ENCODE results near the gene MRC1.

DNA sequence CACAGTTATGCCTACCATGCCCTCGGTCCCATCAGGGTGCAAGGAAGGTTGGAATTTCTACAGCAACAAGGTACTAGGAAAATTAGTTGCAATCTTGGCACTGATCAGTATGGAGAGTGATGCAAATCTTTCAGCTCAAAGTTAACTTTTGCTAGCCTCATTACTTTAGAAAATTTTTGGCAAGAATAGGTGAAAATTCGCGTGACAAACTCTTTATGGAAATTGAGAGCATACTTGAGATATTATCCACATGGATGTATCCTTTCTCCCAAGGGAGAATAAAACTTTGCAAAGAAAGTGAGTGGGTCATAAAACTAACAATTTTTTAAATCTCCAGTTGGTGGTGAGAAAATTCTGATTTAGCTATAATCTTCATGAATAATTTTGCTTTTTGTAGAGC lies 71.5 kb downstream of the MRC1 start:
- TF ChIP-seq, protein P1, sequence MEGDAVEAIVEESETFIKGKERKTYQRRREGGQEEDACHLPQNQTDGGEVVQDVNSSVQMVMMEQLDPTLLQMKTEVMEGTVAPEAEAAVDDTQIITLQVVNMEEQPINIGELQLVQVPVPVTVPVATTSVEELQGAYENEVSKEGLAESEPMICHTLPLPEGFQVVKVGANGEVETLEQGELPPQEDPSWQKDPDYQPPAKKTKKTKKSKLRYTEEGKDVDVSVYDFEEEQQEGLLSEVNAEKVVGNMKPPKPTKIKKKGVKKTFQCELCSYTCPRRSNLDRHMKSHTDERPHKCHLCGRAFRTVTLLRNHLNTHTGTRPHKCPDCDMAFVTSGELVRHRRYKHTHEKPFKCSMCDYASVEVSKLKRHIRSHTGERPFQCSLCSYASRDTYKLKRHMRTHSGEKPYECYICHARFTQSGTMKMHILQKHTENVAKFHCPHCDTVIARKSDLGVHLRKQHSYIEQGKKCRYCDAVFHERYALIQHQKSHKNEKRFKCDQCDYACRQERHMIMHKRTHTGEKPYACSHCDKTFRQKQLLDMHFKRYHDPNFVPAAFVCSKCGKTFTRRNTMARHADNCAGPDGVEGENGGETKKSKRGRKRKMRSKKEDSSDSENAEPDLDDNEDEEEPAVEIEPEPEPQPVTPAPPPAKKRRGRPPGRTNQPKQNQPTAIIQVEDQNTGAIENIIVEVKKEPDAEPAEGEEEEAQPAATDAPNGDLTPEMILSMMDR (IDR thresholded peaks at IDR 0.05): no peak
- TF ChIP-seq EZH2 (IDR thresholded peaks at IDR 0.05; ENCODE audit: borderline replicate concordance, insufficient read depth, low read depth, low read length, poor library complexity, severe bottlenecking): no peak

Measured in B cell (primary cell).